IMR-90 (cell line): ENCODE data around the gene NFX1. TPM values are rescaled to one million over a fixed set of nuclear protein-coding genes. Genes with fewer than 3 reads are reported as not detected.
A peak's percentile ranks its signal among the peaks of the same experiment; 100 is the strongest.

Experiments used
- ATAC-seq: fragments of 200-7000 bp; cut with Tn5 transposase; 2 replicates; pipeline ENCODE4 v1.9.1; 2020; ENCODE audit warnings: low read depth, mild to moderate bottlenecking, moderate library complexity
- BruUV-seq: library from RNA; stranded (reverse); fragments of 400-500 nt; replicated peaks from 2 replicates; lab custom pipeline; 2021; lab: Mats Ljungman, UMichigan
- CTCF ChIA-PET: fragments of 300-600 bp; formaldehyde crosslinking; extraction: SDS; loops from one replicate; lab custom pipeline; 2021; ENCODE audit warnings: antibody characterized with exemption; lab: Yijun Ruan, JAX
- POLR2A ChIA-PET: fragments of 300-600 bp; sonication (Branson Sonifier 250); formaldehyde crosslinking; loops from one replicate; lab custom pipeline; 2022; ENCODE audit warnings: antibody characterized with exemption; ENCODE audit not compliant: unreplicated experiment; lab: Charles Lee
- DNase-seq: peaks from one replicate; pipeline ENCODE4 v3.0.0; 2013
- H2AFZ ChIP-seq: replicated peaks from 2 replicates; pipeline ENCODE3; 2013; ENCODE audit warnings: low read length, mild to moderate bottlenecking; ENCODE audit not compliant: poor library complexity
- H2AK5ac ChIP-seq: 2 replicates; pipeline ENCODE4 v1.6.1; 2013; ENCODE audit warnings: low read depth, low read length, inconsistent platforms
- H2AK9ac ChIP-seq: replicated peaks from 2 replicates; pipeline ENCODE3; 2013; ENCODE audit warnings: mild to moderate bottlenecking, low read depth, low read length, moderate library complexity; ENCODE audit not compliant: poor library complexity
- H2BK120ac ChIP-seq: 2 replicates; pipeline ENCODE4 v1.6.1; 2013; ENCODE audit warnings: low read depth, low read length, inconsistent platforms
- H2BK15ac ChIP-seq: 3 replicates; pipeline ENCODE4 v1.6.1; 2013; ENCODE audit warnings: low read depth, low read length, inconsistent platforms
- H2BK20ac ChIP-seq: 2 replicates; pipeline ENCODE4 v1.6.1; 2013; ENCODE audit warnings: low read depth, mild to moderate bottlenecking, inconsistent platforms, low read length, moderate library complexity
- H2BK5ac ChIP-seq: 2 replicates; pipeline ENCODE4 v1.6.1; 2013; ENCODE audit warnings: mild to moderate bottlenecking, low read depth, low read length, inconsistent platforms; ENCODE audit not compliant: poor library complexity, severe bottlenecking
- H3K14ac ChIP-seq: replicated peaks from 2 replicates; pipeline ENCODE4 v1.6.1; 2013; ENCODE audit warnings: low read depth, low read length, inconsistent platforms
- H3K18ac ChIP-seq: 2 replicates; pipeline ENCODE4 v1.6.1; 2013; ENCODE audit warnings: low read depth, low read length, control low read depth
- H3K23ac ChIP-seq: 2 replicates; pipeline ENCODE4 v1.6.1; 2013; ENCODE audit warnings: low read depth, low read length, inconsistent platforms
- H3K27ac ChIP-seq: 2 replicates; pipeline ENCODE4 v1.5.1; 2013; ENCODE audit warnings: mild to moderate bottlenecking, control low read depth, low read length; ENCODE audit not compliant: insufficient read depth
- H3K27me3 ChIP-seq: 2 replicates; pipeline ENCODE4 v1.6.1; 2013; ENCODE audit warnings: low read length; ENCODE audit not compliant: control insufficient read depth, insufficient read depth
- H3K36me3 ChIP-seq: 2 replicates; pipeline ENCODE4 v1.6.1; 2013; ENCODE audit warnings: low read length, mixed read lengths; ENCODE audit not compliant: control insufficient read depth, insufficient read depth
- H3K4ac ChIP-seq: 2 replicates; pipeline ENCODE4 v1.6.1; 2013; ENCODE audit warnings: low read depth, low read length, inconsistent platforms
- H3K4me1 ChIP-seq: 2 replicates; pipeline ENCODE4 v1.6.1; 2013; ENCODE audit warnings: low read length, mixed read lengths; ENCODE audit not compliant: control insufficient read depth, insufficient read depth
- H3K4me2 ChIP-seq: 2 replicates; pipeline ENCODE4 v1.6.1; 2013; ENCODE audit warnings: low read depth, mild to moderate bottlenecking, control low read depth, low read length, moderate library complexity
- H3K4me3 ChIP-seq: 2 replicates; pipeline ENCODE4 v1.5.1; 2013; ENCODE audit warnings: low read depth, mild to moderate bottlenecking, control low read depth, low read length, moderate library complexity; ENCODE audit not compliant: insufficient read depth
- H3K56ac ChIP-seq: 2 replicates; pipeline ENCODE4 v1.6.1; 2013; ENCODE audit warnings: low read length, inconsistent platforms; ENCODE audit not compliant: insufficient read depth; ENCODE audit errors: extremely low read depth
- H3K79me1 ChIP-seq, 2 experiments: 2 replicates each; pipeline ENCODE4 v1.6.1; 2013; ENCODE audit warnings: low read length in 2 of 2, inconsistent platforms in 1 of 2, low read depth in 1 of 2
- H3K9ac ChIP-seq: 2 replicates; pipeline ENCODE4 v1.6.1; 2013; ENCODE audit warnings: low read depth, low read length, control low read depth
- H3K9me1 ChIP-seq: 2 replicates; pipeline ENCODE4 v1.6.1; 2013; ENCODE audit warnings: low read length, inconsistent platforms; ENCODE audit not compliant: insufficient read depth
- H3K9me3 ChIP-seq: 2 replicates; pipeline ENCODE4 v1.6.1; 2013; ENCODE audit warnings: low read length; ENCODE audit not compliant: control insufficient read depth, insufficient read depth
- H4K20me1 ChIP-seq: 2 replicates; pipeline ENCODE4 v1.6.1; 2013; ENCODE audit warnings: low read length, inconsistent platforms; ENCODE audit not compliant: insufficient read depth
- H4K5ac ChIP-seq: 2 replicates; pipeline ENCODE4 v1.6.1; 2013; ENCODE audit warnings: mild to moderate bottlenecking, low read depth, low read length, control low read depth
- H4K8ac ChIP-seq, 2 experiments: 2 replicates each; pipeline ENCODE4 v1.6.1; 2013; ENCODE audit warnings: low read depth in 2 of 2, low read length in 2 of 2, control low read depth in 1 of 2, inconsistent platforms in 1 of 2
- H4K91ac ChIP-seq: 2 replicates; pipeline ENCODE4 v1.6.1; 2013; ENCODE audit warnings: low read depth, low read length, inconsistent platforms; ENCODE audit not compliant: insufficient read depth
- BHLHE40 ChIP-seq: fragments of 150-350 bp; IDR thresholded peaks from 2 replicates; pipeline ENCODE4 v1.6.1; 2016; ENCODE audit warnings: mild to moderate bottlenecking, low read depth, low read length
- CEBPB ChIP-seq: IDR thresholded peaks from 2 replicates; pipeline ENCODE4 v1.6.1; 2012; ENCODE audit warnings: low read depth, low read length, improper control_type of control experiment
- CHD1 ChIP-seq: IDR thresholded peaks from 2 replicates; pipeline ENCODE4 v1.6.1; 2012; ENCODE audit warnings: low read depth, low read length, improper control_type of control experiment
- FOS ChIP-seq: fragments of 150-350 bp; IDR thresholded peaks from 2 replicates; pipeline ENCODE4 v1.6.1; 2016; ENCODE audit warnings: low read depth, low read length
- MAFK ChIP-seq: IDR thresholded peaks from 2 replicates; pipeline ENCODE4 v1.6.1; 2012; ENCODE audit warnings: low read depth, low read length, improper control_type of control experiment
- MAZ ChIP-seq: IDR thresholded peaks from 2 replicates; pipeline ENCODE4 v1.6.1; 2012; ENCODE audit warnings: low read depth, mild to moderate bottlenecking, low read length, improper control_type of control experiment, moderate library complexity, borderline replicate concordance
- MXI1 ChIP-seq: IDR thresholded peaks from 2 replicates; pipeline ENCODE4 v1.6.1; 2012; ENCODE audit warnings: low read depth, mild to moderate bottlenecking, low read length, moderate library complexity, borderline replicate concordance
- NFE2L2 ChIP-seq: fragments of 150-350 bp; IDR thresholded peaks from 2 replicates; pipeline ENCODE4 v1.6.1; 2016; ENCODE audit warnings: low read depth, mild to moderate bottlenecking, low read length
- POLR2A ChIP-seq: IDR thresholded peaks from 2 replicates; pipeline ENCODE4 v1.6.1; 2012; ENCODE audit warnings: mild to moderate bottlenecking, low read depth, low read length
- RAD21 ChIP-seq: IDR thresholded peaks from 2 replicates; pipeline ENCODE4 v1.6.1; 2012; ENCODE audit warnings: low read length, improper control_type of control experiment
- RCOR1 ChIP-seq: IDR thresholded peaks from 2 replicates; pipeline ENCODE4 v1.6.1; 2012; ENCODE audit warnings: mild to moderate bottlenecking, low read length, improper control_type of control experiment; ENCODE audit not compliant: insufficient replicate concordance
- RFX5 ChIP-seq: IDR thresholded peaks from 2 replicates; pipeline ENCODE4 v1.8.0; 2012; ENCODE audit warnings: low read depth, mild to moderate bottlenecking, low read length, moderate library complexity
- SMC3 ChIP-seq: fragments of 150-350 bp; IDR thresholded peaks from 2 replicates; pipeline ENCODE4 v1.6.1; 2016; ENCODE audit warnings: low read depth, mild to moderate bottlenecking, antibody characterized with exemption, low read length, moderate library complexity
- WGBS, 2 experiments: methylation state at CpG; one replicate each; pipeline versions ENCODE4 v1.1.5 to v1.1.7; 2013; ENCODE audit warnings: missing lambda C conversion rate in 2 of 2; ENCODE audit not compliant: insufficient read length in 1 of 2; ENCODE audit errors: extremely low coverage in 2 of 2; 5-methylcytosine and 5-hydroxymethylcytosine counted together
- dilution Hi-C: fragments of 300-500 bp; cut with HindIII; formaldehyde crosslinking; loops from one replicate; pipeline ENCODE4 v1.14.3; 2018; ENCODE audit warnings: low sequenced_read_pairs; ENCODE audit not compliant: unreplicated experiment
- in situ Hi-C: fragments of 300-500 bp; cut with MboI; formaldehyde crosslinking; loops from 3 replicates; pipeline ENCODE4 v1.14.3; 2019; ENCODE audit warnings: low sequenced_read_pairs, inconsistent platforms, mixed read lengths
- intact Hi-C: fragments of 100-400 bp; cut with micrococcal nuclease; formaldehyde crosslinking; loops from 2 replicates; pipeline ENCODE4 v1.10.0; 2022
- polyA plus RNA-seq, 3 experiments: library from polyadenylated mRNA; depleted of rRNA; stranded (reverse); fragments of >200 nt; gene quantifications; 2 replicates each; pipeline ENCODE4 v1.2.3, GENCODE V29; 2012; ENCODE audit warnings: low replicate concordance in 1 of 3
- total RNA-seq: library from RNA; depleted of rRNA; stranded (reverse); fragments of >200 nt; gene quantifications from 2 replicates; pipeline ENCODE4 v1.2.3, GENCODE V29; 2012
- TF ChIP-seq, protein P1 (sequence below): conservative IDR thresholded peaks from 2 replicates; pipeline ENCODE4 v1.5.1; 2012; ENCODE audit warnings: mild to moderate bottlenecking, low read depth, low read length, improper control_type of control experiment
- TF ChIP-seq, protein P2 (sequence below): fragments of 150-350 bp; IDR thresholded peaks from 2 replicates; pipeline ENCODE4 v1.6.1; 2017; ENCODE audit warnings: mild to moderate bottlenecking, antibody characterized with exemption, low read length, low read depth

Gene NFX1
- total and polyA plus RNA-seq, 2 of the 4 experiments (the other 2 are of a cell fraction): 27.0 to 36.0 TPM

DNA sequence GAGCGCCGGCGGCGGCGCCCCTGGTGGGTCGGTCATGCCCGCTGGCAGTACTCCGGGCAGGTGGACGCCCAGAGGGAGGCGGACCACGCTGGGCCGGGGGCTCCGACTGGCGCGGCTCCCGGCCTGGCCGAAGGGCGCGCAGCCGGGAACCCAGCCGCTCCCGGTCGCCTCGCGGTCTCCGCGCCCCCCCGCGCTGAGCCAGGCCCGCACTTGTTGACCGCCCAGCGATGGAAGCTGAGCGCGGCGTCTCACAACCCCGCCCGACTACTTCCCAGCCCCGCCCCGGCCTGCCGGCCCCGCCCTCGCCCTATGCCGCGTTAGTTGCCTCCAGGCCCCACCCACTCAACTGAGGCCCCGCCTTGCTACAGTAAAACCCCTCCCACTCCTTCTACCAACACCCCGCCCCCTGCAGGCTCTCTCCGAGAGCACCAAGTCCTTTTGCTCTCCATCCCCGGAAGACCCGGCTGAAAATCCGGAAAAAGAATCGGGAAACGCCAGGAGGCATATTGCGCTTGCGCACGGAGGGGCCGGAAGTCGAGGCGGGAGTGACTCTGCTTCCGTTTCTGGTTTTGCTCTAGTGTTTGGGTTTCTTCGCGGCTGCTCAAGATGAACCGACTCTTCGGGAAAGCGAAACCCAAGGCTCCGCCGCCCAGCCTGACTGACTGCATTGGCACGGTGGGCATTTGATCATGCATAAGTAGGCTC lies 25.7 kb upstream of the NFX1 start, which contains the start of the genes BAG1 and CHMP5:
Gene BAG1, minus strand, starts transcription at position 236 of the 705 bp plus-strand sequence.
Gene CHMP5, plus strand, starts transcription at position 577 of the 705 bp plus-strand sequence. Its CDS starts 30 bp downstream, at position 607.
- peak within 1 kb of the TSS; percentile 84 for H3K14ac ChIP-seq
- ChIA-PET CTCF (no interaction called here), POLR2A (interaction anchor here (1.0 kb wide), 1 partner anchor 9 kb away, joined by 3 read pairs; no protein-coding TSS in a partner anchor)
- DNase-seq (peak; percentile 99), ATAC-seq (peak; percentile 98)
- intact Hi-C loops (loop anchor here (1.0 kb wide), 1 partner anchor 183 kb away; no protein-coding TSS in a partner anchor), dilution Hi-C loops (no loop called here), in situ Hi-C loops (no loop called here)
- H3K4ac ChIP-seq: peak within 1 kb of the TSS; percentile 96
- H3K27me3 ChIP-seq: no peaks in the 10 kb centered on the region
- peaks cover 10% of the 10 kb centered on the region for H3K4me1 ChIP-seq
- peak within 1 kb of the TSS; percentile 84 for H3K56ac ChIP-seq
- peak within 1 kb of the TSS; percentile 89 for H3K23ac ChIP-seq
- H2BK15ac ChIP-seq: peak within 1 kb of the TSS; percentile 38; the same call in 1 of the 3 replicates
- H2BK5ac ChIP-seq: peak within 1 kb of the TSS; percentile 68
- H4K91ac ChIP-seq: peak within 1 kb of the TSS; percentile 81
- peaks cover 5% of the 10 kb centered on the region; the same call in 1 of the 2 replicates for H3K9me1 ChIP-seq
- H2AK5ac ChIP-seq: peak within 1 kb of the TSS; percentile 99
- no peak within 1 kb of the TSS for H2BK20ac ChIP-seq
- peaks cover 32 to 62% of the 10 kb centered on the region in 2 experiments for H3K79me1 ChIP-seq
- H4K20me1 ChIP-seq: peaks cover 9% of the 10 kb centered on the region
- peak within 1 kb of the TSS; percentile 99 for H3K9ac ChIP-seq
- H3K4me3 ChIP-seq: peak within 1 kb of the TSS; percentile 91
- H3K18ac ChIP-seq: peak within 1 kb of the TSS; percentile 21; the same call in 1 of the 2 replicates
- no peaks in the 10 kb centered on the region for H3K9me3 ChIP-seq
- H3K4me2 ChIP-seq: peak within 1 kb of the TSS; percentile 98
- H4K8ac ChIP-seq: peak within 1 kb of the TSS; percentile 91 to 96
- H3K27ac ChIP-seq: peak within 1 kb of the TSS; percentile 76
- peak within 1 kb of the TSS; percentile 35; the same call in 1 of the 2 replicates for H2BK120ac ChIP-seq
- H2AK9ac ChIP-seq: peak within 1 kb of the TSS; percentile 93
- BruUV-seq: no TSS peak
- peak within 1 kb of the TSS; percentile 89 for H4K5ac ChIP-seq
- H2AFZ ChIP-seq: peak within 1 kb of the TSS; percentile 95
- WGBS, 2 experiments: 0% methylated on average over 19 of the region's 67 CpGs; no CpG with 5 or more reads in 1 of the 2 experiments
- H3K36me3 ChIP-seq: peaks cover 8% of the 10 kb centered on the region
- TF ChIP-seq RFX5 (no peak), MAZ (peak; percentile 72), FOS (no peak), SMC3 (peak; percentile 2; the same call in 1 of the 2 replicates), CEBPB (no peak), RCOR1 (no peak), MXI1 (peak; percentile 66; the same call in 1 of the 2 replicates), RAD21 (no peak), CHD1 (no peak), POLR2A (peak; percentile 83), BHLHE40 (no peak), MAFK (no peak), NFE2L2 (no peak)
- TF ChIP-seq, protein P1, sequence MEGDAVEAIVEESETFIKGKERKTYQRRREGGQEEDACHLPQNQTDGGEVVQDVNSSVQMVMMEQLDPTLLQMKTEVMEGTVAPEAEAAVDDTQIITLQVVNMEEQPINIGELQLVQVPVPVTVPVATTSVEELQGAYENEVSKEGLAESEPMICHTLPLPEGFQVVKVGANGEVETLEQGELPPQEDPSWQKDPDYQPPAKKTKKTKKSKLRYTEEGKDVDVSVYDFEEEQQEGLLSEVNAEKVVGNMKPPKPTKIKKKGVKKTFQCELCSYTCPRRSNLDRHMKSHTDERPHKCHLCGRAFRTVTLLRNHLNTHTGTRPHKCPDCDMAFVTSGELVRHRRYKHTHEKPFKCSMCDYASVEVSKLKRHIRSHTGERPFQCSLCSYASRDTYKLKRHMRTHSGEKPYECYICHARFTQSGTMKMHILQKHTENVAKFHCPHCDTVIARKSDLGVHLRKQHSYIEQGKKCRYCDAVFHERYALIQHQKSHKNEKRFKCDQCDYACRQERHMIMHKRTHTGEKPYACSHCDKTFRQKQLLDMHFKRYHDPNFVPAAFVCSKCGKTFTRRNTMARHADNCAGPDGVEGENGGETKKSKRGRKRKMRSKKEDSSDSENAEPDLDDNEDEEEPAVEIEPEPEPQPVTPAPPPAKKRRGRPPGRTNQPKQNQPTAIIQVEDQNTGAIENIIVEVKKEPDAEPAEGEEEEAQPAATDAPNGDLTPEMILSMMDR: peak; percentile 48
- TF ChIP-seq, protein P2, sequence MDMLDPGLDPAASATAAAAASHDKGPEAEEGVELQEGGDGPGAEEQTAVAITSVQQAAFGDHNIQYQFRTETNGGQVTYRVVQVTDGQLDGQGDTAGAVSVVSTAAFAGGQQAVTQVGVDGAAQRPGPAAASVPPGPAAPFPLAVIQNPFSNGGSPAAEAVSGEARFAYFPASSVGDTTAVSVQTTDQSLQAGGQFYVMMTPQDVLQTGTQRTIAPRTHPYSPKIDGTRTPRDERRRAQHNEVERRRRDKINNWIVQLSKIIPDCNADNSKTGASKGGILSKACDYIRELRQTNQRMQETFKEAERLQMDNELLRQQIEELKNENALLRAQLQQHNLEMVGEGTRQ: no peak
